MM.1S (cell line): ENCODE measurements around the gene UQCC2.

Source experiments
- DNase-seq: peaks from one replicate; pipeline ENCODE4 v3.0.0-alpha.2; 2015
- H2AFZ ChIP-seq: fragments of 300-600 bp; sonication (generic); 2 replicates; pipeline ENCODE4 v1.6.0; 2016; ENCODE audit warnings: antibody characterized with exemption, low read length
- H3F3A ChIP-seq: fragments of 300-600 bp; sonication (generic); 2 replicates; pipeline ENCODE4 v1.6.1; 2016; ENCODE audit warnings: mild to moderate bottlenecking, antibody characterized with exemption, low read length, moderate library complexity, mixed read lengths; ENCODE audit not compliant: insufficient read depth
- H3K27ac ChIP-seq: fragments of 300-600 bp; sonication (generic); 2 replicates; pipeline ENCODE4 v1.5.1; 2016; ENCODE audit warnings: mild to moderate bottlenecking, low read length
- H3K27me3 ChIP-seq: fragments of 300-600 bp; sonication (generic); replicated peaks from 2 replicates; pipeline ENCODE4 v1.6.0; 2016; ENCODE audit warnings: low read length; ENCODE audit not compliant: insufficient read depth
- H3K36me3 ChIP-seq: fragments of 300-600 bp; sonication (generic); replicated peaks from 2 replicates; pipeline ENCODE4 v1.6.1; 2016; ENCODE audit warnings: mild to moderate bottlenecking, low read length, mixed read lengths; ENCODE audit not compliant: insufficient read depth
- H3K4me1 ChIP-seq: fragments of 300-600 bp; sonication (generic); 2 replicates; pipeline ENCODE4 v1.6.1; 2016; ENCODE audit warnings: low read length, mixed read lengths
- H3K4me2 ChIP-seq: fragments of 300-600 bp; sonication (generic); 2 replicates; pipeline ENCODE4 v1.6.0; 2016; ENCODE audit warnings: low read depth, low read length
- H3K4me3 ChIP-seq: fragments of 300-600 bp; sonication (generic); 2 replicates; pipeline ENCODE4 v1.5.1; 2016; ENCODE audit warnings: low read length, mixed read lengths
- H3K79me2 ChIP-seq: fragments of 300-600 bp; sonication (generic); 2 replicates; pipeline ENCODE4 v1.6.1; 2016; ENCODE audit warnings: mixed run types, low read length, mixed read lengths
- H3K9ac ChIP-seq: fragments of 300-600 bp; sonication (generic); 2 replicates; pipeline ENCODE4 v1.6.1; 2016; ENCODE audit warnings: low read length, mixed read lengths
- H3K9me2 ChIP-seq: fragments of 300-600 bp; sonication (generic); replicated peaks from 2 replicates; pipeline ENCODE4 v1.6.1; 2016; ENCODE audit warnings: mild to moderate bottlenecking, low read length, mixed read lengths; ENCODE audit not compliant: insufficient read depth
- H3K9me3 ChIP-seq: fragments of 300-600 bp; sonication (generic); replicated peaks from 2 replicates; pipeline ENCODE4 v1.6.1; 2016; ENCODE audit warnings: mild to moderate bottlenecking, low read length, mixed read lengths; ENCODE audit not compliant: insufficient read depth
- H4K20me1 ChIP-seq: fragments of 300-600 bp; sonication (generic); 2 replicates; pipeline ENCODE4 v1.6.1; 2016; ENCODE audit warnings: mild to moderate bottlenecking, low read length, moderate library complexity, mixed read lengths; ENCODE audit not compliant: insufficient read depth
- CTCF ChIP-seq: fragments of 300-600 bp; sonication (generic); IDR thresholded peaks from 2 replicates; pipeline ENCODE4 v1.5.1; 2016; ENCODE audit warnings: antibody characterized with exemption, low read length, mixed read lengths
- EZH2 ChIP-seq: fragments of 300-600 bp; sonication (generic); optimal IDR thresholded peaks from 2 replicates; pipeline ENCODE3; 2017; ENCODE audit warnings: low read depth, mild to moderate bottlenecking, antibody characterized with exemption, low read length, mixed read lengths
- EZH2phosphoT487 ChIP-seq: fragments of 300-600 bp; sonication (generic); IDR thresholded peaks from 2 replicates; pipeline ENCODE4 v1.6.1; 2018; ENCODE audit warnings: antibody characterized with exemption, low read length

UQCC2 gene

DNA sequence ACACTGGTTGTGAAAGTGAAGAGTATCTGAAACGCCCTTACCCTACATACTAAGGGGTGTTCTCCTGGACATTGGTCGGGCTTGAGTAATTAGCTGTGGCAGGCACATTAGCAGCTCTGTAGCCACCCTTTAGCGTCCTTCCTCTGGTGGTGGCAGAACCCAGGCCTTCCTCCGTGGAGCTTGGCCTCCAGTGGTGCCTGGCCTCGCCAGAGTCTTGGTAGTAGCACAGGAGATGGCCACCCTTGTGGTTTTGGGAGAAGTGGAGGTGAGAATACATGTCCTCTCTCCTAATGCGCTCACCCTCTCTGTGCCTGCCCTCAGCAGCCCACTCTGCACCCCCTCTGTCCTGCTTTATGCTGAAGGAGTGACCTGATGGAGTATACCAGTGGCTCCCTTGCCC lies 17.6 kb upstream of the UQCC2 start:
- Histone ChIP-seq H3K27ac (no peak overlapping the region), H3K4me2 (no peak overlapping the region)
- TF ChIP-seq EZH2 (no peak), EZH2phosphoT487 (no peak), CTCF (no peak)

DNA sequence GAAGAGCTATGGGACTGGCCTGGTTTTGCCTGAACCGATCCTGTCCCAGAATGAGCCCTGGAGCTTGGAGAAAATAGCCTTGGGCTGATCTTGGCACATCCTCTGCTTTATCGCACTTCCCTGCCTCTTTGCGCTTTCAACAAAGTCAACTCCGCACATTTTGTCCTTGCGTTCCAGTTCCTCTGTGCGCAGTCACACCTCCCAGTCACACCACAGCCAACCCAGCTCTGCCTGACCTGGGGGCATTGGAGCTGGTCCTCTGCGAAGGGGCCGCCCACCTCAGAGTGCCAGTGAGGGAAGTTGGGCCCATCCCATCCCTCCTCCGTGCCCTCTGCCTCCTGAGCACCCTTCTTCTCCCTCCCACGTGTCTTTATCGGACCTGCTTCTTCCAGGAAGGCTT lies 16.9 kb upstream of the UQCC2 start:
- DNase-seq: no peak
- Histone ChIP-seq H3K4me1 (no peaks in the 10 kb centered on the region), H3K9me2 (no peaks in the 10 kb centered on the region), H3K79me2 (no peaks in the 10 kb centered on the region), H4K20me1 (no peaks in the 10 kb centered on the region), H3K9ac (no peak overlapping the region), H3K4me3 (no peak overlapping the region), H3F3A (no peaks in the 10 kb centered on the region), H3K36me3 (no peaks in the 10 kb centered on the region), H2AFZ (no peak overlapping the region), H3K27ac (no peak overlapping the region), H3K9me3 (no peaks in the 10 kb centered on the region), H3K4me2 (no peak overlapping the region), H3K27me3 (peaks cover 60% of the 10 kb centered on the region)
- TF ChIP-seq EZH2phosphoT487: no peak
- TF ChIP-seq CTCF: no peak
- TF ChIP-seq EZH2: no peak

More for the DNA sequence above, 17.6 kb upstream of the UQCC2 start:
- no peaks in the 10 kb centered on the region for H4K20me1 ChIP-seq
- no peaks in the 10 kb centered on the region for H3K36me3 ChIP-seq
- H2AFZ ChIP-seq: no peak overlapping the region
- peaks cover 54% of the 10 kb centered on the region for H3K27me3 ChIP-seq
- no peaks in the 10 kb centered on the region for H3K4me1 ChIP-seq
- no peaks in the 10 kb centered on the region for H3F3A ChIP-seq
- no peaks in the 10 kb centered on the region for H3K79me2 ChIP-seq
- no peak overlapping the region for H3K4me3 ChIP-seq
- DNase-seq: no peak
- no peaks in the 10 kb centered on the region for H3K9me3 ChIP-seq
- H3K9me2 ChIP-seq: no peaks in the 10 kb centered on the region
- H3K9ac ChIP-seq: no peak overlapping the region

DNA sequence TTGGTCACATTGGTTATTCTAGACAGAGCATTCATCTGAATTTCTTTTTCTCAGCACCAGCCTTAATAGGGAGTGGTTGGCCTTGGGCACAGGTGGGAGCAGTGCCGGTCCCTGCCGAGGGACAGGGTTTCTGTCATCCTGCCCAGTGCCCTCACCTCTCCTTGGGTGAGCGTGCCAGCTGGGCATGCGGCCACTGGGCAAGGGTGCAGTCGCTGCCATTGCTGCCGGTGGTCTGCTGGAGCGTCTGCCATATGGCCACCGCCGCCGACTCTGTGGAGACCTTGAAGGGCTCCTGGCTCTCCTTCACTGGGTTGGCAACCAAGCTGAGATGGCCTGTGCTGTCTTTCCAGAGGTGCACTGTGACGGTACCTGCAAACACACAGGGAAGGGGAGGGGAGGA lies 16.4 kb upstream of the UQCC2 start:
- Histone ChIP-seq H3F3A (no peaks in the 10 kb centered on the region), H3K9me3 (no peaks in the 10 kb centered on the region), H3K27me3 (peaks cover 65% of the 10 kb centered on the region), H3K36me3 (no peaks in the 10 kb centered on the region), H3K27ac (no peak overlapping the region), H3K79me2 (no peaks in the 10 kb centered on the region), H3K4me3 (no peak overlapping the region), H3K9ac (no peak overlapping the region), H2AFZ (no peak overlapping the region), H3K4me1 (no peaks in the 10 kb centered on the region), H4K20me1 (no peaks in the 10 kb centered on the region), H3K9me2 (no peaks in the 10 kb centered on the region), H3K4me2 (no peak overlapping the region)
- no peak for TF ChIP-seq EZH2phosphoT487
- TF ChIP-seq CTCF: no peak
- TF ChIP-seq EZH2: no peak
- no peak for DNase-seq

DNA sequence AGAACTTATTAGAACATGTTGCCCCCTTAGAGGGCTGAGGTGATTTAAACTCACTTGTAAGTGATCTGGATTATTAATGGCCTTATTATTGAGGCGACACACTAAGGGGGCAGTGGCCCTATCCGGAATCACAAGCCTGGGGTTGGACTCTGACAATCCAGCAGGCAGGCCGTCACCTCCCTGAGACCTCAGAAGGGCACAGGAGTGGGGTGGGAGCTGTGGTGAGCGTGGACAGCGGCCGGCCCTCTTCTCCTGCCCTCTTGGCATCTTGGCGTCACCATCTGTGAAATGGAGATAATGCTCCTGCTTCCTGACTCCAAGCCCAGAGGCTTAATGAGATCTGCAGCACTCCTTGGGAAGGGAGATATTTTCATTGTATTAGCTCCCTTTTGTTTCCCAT lies 15.6 kb upstream of the UQCC2 start:
- H3K9ac ChIP-seq: no peak overlapping the region

More for the DNA sequence above, 15.6 kb upstream of the UQCC2 start:
- Histone ChIP-seq H3K36me3 (no peaks in the 10 kb centered on the region), H3K27ac (no peak overlapping the region), H2AFZ (no peak overlapping the region), H3K4me2 (no peak overlapping the region), H3K79me2 (no peaks in the 10 kb centered on the region), H3K9me3 (no peaks in the 10 kb centered on the region), H3F3A (no peaks in the 10 kb centered on the region), H3K4me1 (no peaks in the 10 kb centered on the region), H3K9me2 (no peaks in the 10 kb centered on the region), H3K27me3 (peaks cover 73% of the 10 kb centered on the region), H3K4me3 (no peak overlapping the region), H4K20me1 (no peaks in the 10 kb centered on the region)
- TF ChIP-seq EZH2: no peak
- no peak for TF ChIP-seq EZH2phosphoT487
- TF ChIP-seq CTCF: no peak
- DNase-seq: no peak
